Fibroblast of gingiva (primary cell): Measurements from ENCODE around the gene VPS16.
"Not testable (repeated sequence)": the region's sequence is repeated elsewhere in the genome, so short reads cannot be mapped to it uniquely, and the experiment has no call there.

Experiments
- DNase-seq: peaks from one replicate; pipeline ENCODE4 v3.0.0-alpha.2; 2011; ENCODE audit warnings: low read depth

Gene VPS16

DNA sequence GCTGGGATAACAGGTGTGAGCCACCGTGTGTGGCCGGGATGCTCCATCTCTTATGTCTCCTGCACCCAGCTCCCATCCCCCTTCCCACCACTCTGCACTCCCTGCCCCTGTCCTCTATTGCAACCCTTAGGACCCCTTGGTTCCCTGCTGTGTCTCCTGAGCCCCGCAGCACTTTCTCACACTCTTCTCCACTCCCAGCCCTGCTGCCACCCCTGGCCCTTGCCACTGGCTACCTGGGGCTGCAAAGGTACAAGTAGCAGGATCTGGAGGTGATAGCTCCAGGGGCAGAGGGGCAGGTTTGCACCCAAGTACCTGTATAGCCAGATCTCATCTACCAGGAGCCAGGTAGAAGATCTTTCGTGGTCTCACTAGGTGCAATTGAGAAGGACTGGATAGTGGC, 33.5 kb upstream of the VPS16 start:
- DNase-seq: no peak

- not testable (repeated sequence) for DNase-seq
Measured at GRCh38 chr20:2807929-2808328, 32.6 kb upstream of the VPS16 start.

GRCh38 chr20:2809690-2810089, 30.9 kb upstream of the VPS16 start:
- DNase-seq: no peak

- no peak for DNase-seq
Measured at GRCh38 chr20:2812189-2812588, 28.4 kb upstream of the VPS16 start.

- no peak for DNase-seq
Measured at GRCh38 chr20:2814076-2814475, 26.5 kb upstream of the VPS16 start.

DNA sequence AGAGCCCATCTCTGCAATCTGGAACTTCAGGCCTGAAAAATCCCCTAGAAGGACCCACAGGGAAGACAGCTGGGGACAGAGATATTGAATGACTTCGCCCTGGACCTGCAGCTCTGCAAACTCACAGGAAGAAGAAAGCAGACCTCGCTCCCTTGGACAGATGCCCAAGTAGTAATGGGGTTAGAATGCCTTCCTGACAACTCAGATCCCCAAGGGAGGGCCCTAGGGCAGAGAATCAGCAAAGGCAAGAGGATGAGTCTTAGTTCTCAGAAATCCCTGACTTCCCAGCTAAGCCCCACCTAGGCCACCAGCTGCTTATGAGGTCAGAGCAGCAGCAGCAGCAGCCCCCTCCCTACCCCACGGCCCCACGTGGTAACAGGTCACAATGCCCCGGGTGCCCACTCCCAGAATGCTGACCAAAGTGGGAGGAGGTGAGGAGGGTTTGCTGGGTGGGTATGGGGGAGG, 25.9 kb upstream of the VPS16 start, which contains the start of gene C20orf141:
TSS of gene C20orf141 (plus strand) at position 401 of the 465 bp plus-strand sequence. CDS start 198 bp downstream, outside the sequence.
- peak; percentile 99 for DNase-seq

DNA sequence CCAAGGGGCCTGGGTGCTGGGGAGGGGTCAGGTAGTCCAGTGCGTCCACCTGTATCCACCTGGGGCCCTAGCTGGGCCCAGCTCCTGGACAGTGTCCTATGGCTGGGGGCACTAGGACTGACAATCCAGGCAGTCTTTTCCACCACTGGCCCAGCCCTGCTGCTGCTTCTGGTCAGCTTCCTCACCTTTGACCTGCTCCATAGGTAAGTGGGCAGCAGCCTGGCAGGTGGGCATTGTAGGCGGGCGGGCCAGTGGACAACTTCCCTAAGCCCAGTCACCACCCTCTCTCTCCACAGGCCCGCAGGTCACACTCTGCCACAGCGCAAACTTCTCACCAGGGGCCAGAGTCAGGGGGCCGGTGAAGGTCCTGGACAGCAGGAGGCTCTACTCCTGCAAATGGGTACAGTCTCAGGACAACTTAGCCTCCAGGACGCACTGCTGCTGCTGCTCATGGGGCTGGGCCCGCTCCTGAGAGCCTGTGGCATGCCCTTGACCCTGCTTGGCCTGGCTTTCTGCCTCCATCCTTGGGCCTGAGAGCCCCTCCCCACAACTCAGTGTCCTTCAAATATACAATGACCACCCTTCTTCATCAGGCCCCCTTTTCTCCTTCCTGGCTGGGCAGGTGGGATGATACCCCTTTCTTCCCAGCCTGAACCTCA, 25.2 kb upstream of the VPS16 start:
- no peak for DNase-seq

DNA sequence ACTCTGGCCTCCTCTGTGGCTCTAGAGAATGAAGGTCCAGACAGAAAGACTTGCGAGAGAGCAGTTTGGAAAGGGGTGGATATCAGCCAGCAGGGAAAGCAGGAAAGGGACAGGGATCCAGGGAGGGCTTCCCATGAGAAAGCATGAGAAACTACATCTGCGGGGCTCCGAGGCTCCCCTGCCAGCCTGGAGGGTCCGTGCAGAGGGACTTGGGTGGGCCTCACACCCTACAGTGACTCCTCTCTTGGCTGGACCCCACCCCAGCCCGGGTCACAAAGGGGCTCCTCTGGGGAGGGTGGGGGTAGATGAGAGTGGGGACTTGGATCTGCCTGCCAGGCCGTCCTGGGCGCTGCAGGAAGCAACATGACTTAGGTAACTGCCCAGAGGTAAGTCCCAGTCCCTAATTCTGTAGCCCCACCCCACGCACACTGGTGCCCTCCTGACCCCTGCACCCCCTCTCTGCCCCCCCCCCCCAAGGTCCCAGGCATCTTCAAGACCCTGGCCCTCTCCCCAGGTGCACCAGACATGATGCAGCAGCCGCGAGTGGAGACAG, 24.4 kb upstream of the VPS16 start, which contains the start of gene TMEM239:
TSS of gene TMEM239 (plus strand) at position 335 of the 553 bp plus-strand sequence. CDS start at position 526, 191 bp downstream.
- no peak for DNase-seq

DNA sequence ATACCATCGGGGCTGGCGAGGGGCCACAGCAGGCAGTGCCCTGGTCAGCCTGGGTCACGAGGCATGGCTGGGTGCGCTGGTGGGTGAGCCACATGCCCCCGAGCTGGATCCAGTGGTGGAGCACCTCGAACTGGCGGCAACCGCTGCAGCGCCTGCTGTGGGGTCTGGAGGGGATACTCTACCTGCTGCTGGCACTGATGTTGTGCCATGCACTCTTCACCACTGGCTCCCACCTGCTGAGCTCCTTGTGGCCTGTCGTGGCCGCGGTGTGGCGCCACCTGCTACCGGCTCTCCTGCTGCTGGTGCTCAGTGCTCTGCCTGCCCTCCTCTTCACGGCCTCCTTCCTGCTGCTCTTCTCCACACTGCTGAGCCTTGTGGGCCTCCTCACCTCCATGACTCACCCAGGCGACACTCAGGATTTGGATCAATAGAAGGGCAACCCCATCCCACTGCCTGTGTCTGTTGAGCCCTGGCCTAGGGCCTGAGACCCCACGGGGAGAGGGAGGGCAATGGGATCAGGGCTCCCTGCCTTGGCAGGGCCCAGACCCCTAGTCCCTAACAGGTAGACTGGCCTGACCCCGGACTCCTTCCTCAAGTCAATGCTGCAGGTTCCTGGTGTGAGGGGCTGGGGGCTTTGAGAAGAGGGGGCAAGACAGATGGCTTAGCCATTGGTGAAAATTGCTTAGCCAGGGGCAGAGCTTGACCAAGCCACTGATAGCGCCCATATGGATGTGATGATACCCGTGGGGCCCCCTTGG, 23.8 kb upstream of the VPS16 start:
- DNase-seq: no peak

DNA sequence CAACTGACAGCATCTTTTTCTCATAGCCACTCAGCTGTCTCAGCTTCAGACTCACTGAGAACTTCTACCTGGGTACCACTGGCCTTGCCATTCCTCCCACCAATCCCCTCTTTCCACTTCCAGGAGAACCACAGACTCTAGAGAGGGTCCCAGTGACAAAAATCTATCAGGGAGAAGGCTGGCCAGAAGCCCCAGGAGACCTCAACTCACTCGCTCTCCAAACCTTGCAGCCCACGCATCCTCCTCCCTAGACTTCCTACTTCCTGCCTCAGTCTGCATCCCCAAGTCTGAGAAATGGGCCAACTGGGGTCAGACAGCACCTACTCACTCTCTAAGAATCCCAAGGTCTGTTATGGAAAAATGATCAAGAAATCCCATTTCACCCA, 23.2 kb upstream of the VPS16 start:
- DNase-seq: no peak

GRCh38 chr20:2817891-2818595, 22.5 kb upstream of the VPS16 start:
- DNase-seq: peak; percentile 72

- peak; percentile 36 for DNase-seq
Measured at GRCh38 chr20:2820084-2820895, 20.3 kb upstream of the VPS16 start.

GRCh38 chr20:2820896-2821869, 19.4 kb upstream of the VPS16 start:
- DNase-seq: no peak

DNA sequence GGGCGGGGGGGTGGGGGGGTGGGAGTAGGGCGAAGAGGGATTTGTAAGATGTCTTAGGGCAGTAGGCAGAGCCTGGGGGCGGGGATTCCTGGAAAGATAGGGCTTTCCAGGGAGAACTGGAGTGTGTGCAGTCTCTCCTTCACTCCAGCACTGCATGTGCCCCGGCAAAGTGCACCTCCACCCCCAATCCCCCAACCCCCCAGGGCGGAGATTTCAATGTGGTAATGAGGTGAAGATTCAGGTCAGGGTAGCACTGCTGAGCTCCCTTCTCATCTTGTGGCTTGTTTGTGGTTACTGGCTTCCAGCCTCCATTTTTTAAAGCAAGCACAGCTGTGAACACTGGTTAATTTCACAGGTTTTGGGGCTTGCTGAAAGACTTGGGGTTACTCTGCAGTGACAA, 18.5 kb upstream of the VPS16 start:
- DNase-seq: no peak

DNA sequence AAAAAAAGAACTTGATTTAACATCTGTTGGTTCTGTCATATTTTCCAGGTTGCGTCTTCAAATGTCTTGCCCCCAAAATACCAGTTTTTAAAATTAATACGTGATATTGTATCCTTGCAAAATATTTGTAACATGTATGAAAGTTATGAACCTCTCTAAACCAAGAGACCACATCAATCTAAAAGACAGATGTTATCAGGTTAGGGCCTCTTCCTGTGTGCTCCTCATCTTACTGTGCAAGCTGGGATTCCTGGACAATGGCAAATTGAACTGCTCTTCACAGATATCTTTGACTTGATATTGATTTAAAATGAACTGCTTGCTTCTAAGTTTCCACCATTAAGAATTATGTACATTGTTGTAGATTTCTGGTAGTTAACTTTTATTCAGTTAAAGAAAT, 14.8 kb upstream of the VPS16 start:
- no peak for DNase-seq

DNA sequence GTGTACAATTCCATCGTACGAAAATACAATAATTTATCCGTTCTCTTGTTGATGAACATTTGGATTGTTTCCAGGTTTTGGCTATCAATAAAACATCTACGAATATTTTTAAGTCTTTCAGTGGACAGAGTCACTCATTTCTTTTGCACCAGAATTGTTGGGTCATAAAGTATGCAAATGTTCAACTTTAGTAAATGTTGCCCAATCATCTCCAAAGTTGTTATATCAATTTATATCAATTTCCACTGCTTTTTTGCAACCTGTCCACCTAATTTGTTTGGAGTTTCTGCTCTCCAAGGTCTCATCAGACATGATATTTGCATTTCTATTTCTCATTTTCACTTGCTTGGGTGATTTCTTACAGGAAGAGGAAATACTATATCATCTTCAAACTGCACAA, 13.9 kb upstream of the VPS16 start:
- no peak for DNase-seq

DNA sequence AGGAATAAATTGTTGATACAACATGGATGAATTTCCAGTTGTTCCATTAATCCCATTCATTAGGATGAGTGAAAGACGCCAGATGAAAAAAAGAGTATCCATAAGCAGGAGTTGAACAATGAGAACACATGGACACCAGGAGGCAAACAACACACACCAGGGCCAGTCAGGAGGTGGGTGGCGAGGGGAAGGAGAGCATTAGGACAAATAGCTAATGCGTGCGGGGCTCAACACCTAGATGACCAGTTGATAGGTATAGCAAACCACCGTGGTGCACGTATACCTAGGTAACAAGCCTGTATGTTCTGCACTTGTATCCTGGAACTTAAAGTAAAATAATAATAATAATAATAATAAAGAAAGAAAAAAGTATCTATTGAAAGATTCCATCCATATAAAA, 11.2 kb upstream of the VPS16 start:
- DNase-seq: no peak

- not testable (repeated sequence) for DNase-seq
Measured at GRCh38 chr20:2831206-2831605, 9.3 kb upstream of the VPS16 start.

- DNase-seq: no peak
Measured at GRCh38 chr20:2833761-2834160, 6.8 kb upstream of the VPS16 start.

GRCh38 chr20:2834401-2835110, 6.0 kb upstream of the VPS16 start:
- DNase-seq: no peak
